Left cardiac atrium (tissue), 4 donors: ENCODE results near the gene ARHGAP12. TPM values are rescaled to one million over a fixed set of nuclear protein-coding genes. Genes with fewer than 3 reads are reported as not detected.

Experiments used
- ATAC-seq, 2 donors: fragments of 200-7000 bp; cut with Tn5 transposase; one replicate each; pipeline ENCODE4 v1.9.1; 2020; ENCODE audit warnings: mild to moderate bottlenecking in 2 of 2, moderate library complexity in 2 of 2
- DNase-seq: peaks from one replicate; pipeline ENCODE4 v3.0.0-alpha.2; 2020
- intact Hi-C, 2 donors: fragments of 100-400 bp; cut with DNase I; formaldehyde crosslinking; loops; one replicate each; pipeline versions ENCODE4 v1.14.1 to v1.15.1; 2022 to 2023
- total RNA-seq, 2 donors: library from RNA; stranded (reverse); fragmentation: NEBNext Ultra II Directional; extraction: Animal tissue kit (Norgen Biotek cat#: 25700); gene quantifications; one replicate each; pipeline ENCODE4 v1.2.1, GENCODE V29; 2021
- donor health status: DM: no; HTN: yes; CAD: no.
- donor health status: DM: no; HTN: yes; CAD: no; lungs with severe emphysema.
- donor health status: DM: yes; HTN: yes; CAD: no.
- donor health status: Dilated cardiomyopathy.

The ARHGAP12 gene
- total RNA-seq, 2 donors from 2014 or later, result 17.2 to 21.7 TPM

DNA sequence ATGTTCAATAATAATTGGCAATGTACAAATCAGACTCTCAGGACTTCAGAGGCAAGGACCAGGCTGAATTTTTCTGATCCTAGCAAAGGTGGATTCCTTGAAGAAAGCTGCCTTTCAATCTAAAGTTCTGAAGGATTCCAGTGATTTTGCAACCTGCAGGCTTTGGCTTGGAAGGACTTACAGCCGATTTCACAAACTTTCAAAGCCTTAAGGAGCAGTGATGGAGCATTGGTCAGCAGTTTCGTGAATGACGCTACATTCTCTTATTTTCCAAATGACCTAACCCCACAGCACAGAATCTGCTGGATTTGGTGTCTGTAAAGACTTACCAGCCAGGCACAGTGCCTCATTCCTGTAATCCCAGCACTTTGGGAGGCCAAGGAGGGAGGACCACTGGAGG, 167.5 kb downstream of the ARHGAP12 start:
- no peak for DNase-seq
- no peak for ATAC-seq
- intact Hi-C loops, result loop anchor here in 1 of 2 donors (10.0 kb wide), 1 partner anchor 156 kb away; no protein-coding TSS in a partner anchor

DNA sequence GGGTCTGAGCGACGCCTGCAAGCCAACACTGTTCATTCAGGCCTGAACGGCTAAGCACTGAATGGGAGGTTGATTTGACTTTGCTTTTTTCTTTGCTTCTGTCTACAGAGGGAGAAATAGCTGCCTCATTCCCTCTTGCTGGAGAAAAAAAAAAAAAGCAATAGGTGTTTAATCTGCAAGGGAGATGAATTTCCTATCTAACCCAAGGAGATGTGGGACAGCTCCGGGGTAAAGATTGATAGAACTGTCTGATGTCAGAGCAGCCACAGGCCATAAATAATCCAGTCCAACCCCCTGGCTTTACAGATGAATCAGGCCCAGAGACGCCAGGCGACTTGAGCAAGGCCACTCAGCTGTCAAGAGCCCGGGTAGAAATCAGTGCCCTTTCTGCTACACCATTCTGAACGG, 168.0 kb downstream of the ARHGAP12 start:
- ATAC-seq (peak in 1 of 2 donors; percentile 0), DNase-seq (no peak)
- intact Hi-C loops, result loop anchor here in 1 of 2 donors (10.0 kb wide), 1 partner anchor 156 kb away; no protein-coding TSS in a partner anchor

GRCh38 chr10:31759799-31760626, 168.6 kb downstream of the ARHGAP12 start:
- ATAC-seq (peak; percentile 95 to 96), DNase-seq (peak; percentile 97)
- intact Hi-C loops, result loop anchor here in 1 of 2 donors (2.0 to 10.0 kb wide), 2 partner anchors 61 to 155 kb away; no protein-coding TSS in a partner anchor

DNA sequence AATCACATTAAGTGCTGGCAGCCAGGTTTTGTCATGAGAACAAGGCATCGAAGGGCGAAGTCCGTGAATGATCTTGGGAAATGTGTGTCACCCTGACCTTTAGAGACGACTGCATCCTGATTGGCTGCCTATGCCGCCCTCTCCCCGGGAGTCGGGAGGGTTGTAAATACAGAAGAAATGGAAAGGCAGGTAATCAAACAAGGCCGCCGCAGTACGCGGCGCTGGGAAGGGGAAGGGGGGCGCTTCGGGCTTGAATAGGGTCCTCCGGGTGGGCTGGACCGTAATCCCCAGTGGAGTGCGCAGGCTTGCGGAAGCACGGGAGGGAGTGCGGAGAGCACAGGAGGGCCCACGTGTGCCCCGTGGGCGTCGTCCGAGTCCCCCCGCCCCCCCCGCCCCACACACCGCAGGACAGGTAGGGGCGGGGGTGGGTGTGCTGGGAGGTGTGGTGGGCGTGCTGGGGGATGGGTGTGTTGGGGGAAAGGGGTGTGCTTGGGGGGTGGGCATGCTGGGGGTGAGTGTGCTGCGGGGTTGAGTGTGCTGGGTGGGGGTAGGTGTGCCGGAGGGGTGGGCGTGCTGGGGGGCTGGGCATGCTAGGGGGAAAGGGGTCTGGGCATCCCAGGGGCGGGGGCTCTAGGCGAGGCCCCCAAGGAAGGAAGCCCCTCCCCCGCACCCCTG, 169.4 kb downstream of the ARHGAP12 start:
- ATAC-seq, result peak; percentile 9 to 22
- intact Hi-C loops, result loop anchor here in 1 of 2 donors (2.0 kb wide), 1 partner anchor 60 kb away; no protein-coding TSS in a partner anchor
- peak; percentile 75 for DNase-seq

- DNase-seq (peak; percentile 31), ATAC-seq (no peak)
- intact Hi-C loops, result loop anchor here in 1 of 2 donors (2.0 kb wide), 1 partner anchor 60 kb away; no protein-coding TSS in a partner anchor
Measured at GRCh38 chr10:31758495-31758894, 170.1 kb downstream of the ARHGAP12 start.

DNA sequence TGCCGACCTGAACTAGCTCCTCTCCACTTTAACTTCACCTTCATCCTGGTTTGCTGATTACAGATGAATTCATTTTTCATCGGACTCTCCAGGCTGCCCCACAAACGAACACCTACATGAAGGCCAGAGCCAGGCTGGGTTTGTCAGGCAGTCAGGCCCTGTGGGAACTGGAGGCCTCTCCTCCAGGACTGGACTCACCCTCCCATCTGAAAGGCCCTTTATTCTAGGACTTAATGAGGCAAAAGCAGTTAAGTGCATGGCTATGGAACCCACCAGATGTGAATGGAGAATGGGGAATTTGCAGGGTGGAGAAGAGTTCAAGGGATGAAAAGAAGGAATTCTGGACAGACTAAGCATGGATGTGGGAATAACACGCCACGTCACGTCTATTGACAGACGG, 170.8 kb downstream of the ARHGAP12 start:
- DNase-seq (no peak), ATAC-seq (no peak)
- intact Hi-C loops, result loop anchor here in 1 of 2 donors (2.0 kb wide), 1 partner anchor 59 kb away; no protein-coding TSS in a partner anchor

DNA sequence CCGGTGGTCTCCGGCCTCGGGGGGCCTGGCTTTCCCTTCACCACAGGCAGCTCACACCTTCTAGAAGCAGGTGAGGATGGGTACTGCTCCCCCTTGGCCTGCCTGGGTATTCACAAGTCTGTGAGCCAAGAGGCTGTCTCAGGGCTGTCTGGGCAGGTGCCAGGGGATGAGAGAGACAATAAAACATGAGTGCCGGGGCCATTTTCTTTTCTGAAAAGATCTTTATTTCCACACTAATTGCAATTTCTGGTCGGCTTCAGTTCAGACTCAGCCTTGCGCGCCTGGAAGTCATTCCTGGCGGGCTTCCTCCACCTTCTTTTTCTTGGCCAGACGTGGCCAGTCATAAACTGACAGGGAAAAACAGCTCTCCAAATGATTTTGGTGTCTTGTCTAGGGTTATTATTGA, 171.2 kb downstream of the ARHGAP12 start:
- intact Hi-C loops, result no loop called here
- peak; percentile 55 for DNase-seq
- ATAC-seq, result no peak

GRCh38 chr10:31756729-31757110, 171.9 kb downstream of the ARHGAP12 start:
- no peak for ATAC-seq
- intact Hi-C loops, result no loop called here
- DNase-seq, result no peak

- intact Hi-C loops, result no loop called here
- DNase-seq, result no peak
- no peak for ATAC-seq
Measured at GRCh38 chr10:31756101-31756728, 172.4 kb downstream of the ARHGAP12 start.

Other genes starting within 250 kb of the ARHGAP12 start
- 100 to 1,000 TPM; 124 to 133 TPM for gene KIF5B, start 127.6 kb upstream of the ARHGAP12 start, total RNA-seq